ENCODE data around the gene GPX1. TPM values are rescaled to one million over a fixed set of nuclear protein-coding genes. Genes with fewer than 3 reads are reported as not detected.

The GPX1 gene
- total RNA-seq, 1 experiment from 2014 or later, result 143 TPM

DNA sequence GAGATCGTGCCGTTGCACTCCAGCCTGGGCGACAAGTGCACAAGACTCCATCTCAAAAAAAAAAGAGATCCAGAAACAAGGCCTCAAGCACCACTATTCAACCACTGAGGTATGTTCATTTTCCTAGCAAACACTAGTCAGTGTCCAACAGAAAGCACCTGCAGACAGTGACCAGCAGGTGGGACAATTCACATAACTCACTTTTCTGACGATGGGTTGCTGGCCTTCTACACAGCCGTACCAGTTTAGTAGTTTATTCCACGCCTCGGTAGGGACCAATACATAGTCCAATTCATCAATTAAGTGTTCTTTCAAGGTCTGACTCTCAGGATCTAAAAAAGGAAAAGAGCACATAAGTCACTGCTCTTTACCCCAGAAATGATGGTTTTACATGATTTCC lies 30.7 kb downstream of the GPX1 start:
- TF ChIP-seq, protein P1, sequence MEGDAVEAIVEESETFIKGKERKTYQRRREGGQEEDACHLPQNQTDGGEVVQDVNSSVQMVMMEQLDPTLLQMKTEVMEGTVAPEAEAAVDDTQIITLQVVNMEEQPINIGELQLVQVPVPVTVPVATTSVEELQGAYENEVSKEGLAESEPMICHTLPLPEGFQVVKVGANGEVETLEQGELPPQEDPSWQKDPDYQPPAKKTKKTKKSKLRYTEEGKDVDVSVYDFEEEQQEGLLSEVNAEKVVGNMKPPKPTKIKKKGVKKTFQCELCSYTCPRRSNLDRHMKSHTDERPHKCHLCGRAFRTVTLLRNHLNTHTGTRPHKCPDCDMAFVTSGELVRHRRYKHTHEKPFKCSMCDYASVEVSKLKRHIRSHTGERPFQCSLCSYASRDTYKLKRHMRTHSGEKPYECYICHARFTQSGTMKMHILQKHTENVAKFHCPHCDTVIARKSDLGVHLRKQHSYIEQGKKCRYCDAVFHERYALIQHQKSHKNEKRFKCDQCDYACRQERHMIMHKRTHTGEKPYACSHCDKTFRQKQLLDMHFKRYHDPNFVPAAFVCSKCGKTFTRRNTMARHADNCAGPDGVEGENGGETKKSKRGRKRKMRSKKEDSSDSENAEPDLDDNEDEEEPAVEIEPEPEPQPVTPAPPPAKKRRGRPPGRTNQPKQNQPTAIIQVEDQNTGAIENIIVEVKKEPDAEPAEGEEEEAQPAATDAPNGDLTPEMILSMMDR (IDR thresholded peaks at IDR 0.05; ENCODE audit: unreplicated experiment), result no peak
- Mint-ChIP-seq H3K27ac (ENCODE audit: unreplicated experiment) (no peak overlapping the region), H3K27me3 (ENCODE audit: unreplicated experiment) (no peaks in the 10 kb centered on the region), H3K4me1 (ENCODE audit: low read depth, unreplicated experiment) (no peaks in the 10 kb centered on the region), H3K4me3 (ENCODE audit: low read depth, unreplicated experiment) (no peak overlapping the region), H3K36me3 (ENCODE audit: insufficient read depth, unreplicated experiment) (peaks cover 32% of the 10 kb centered on the region), H3K9me3 (ENCODE audit: low read depth, unreplicated experiment) (no peaks in the 10 kb centered on the region)
- no peak for DNase-seq
- intact Hi-C loops (cut with micrococcal nuclease; ENCODE audit: unreplicated experiment), result no loop called here
- CTCF ChIA-PET, result interaction anchor here (0.7 kb wide), 1 partner anchor 121 kb away, joined by 3 read pairs; no protein-coding TSS in a partner anchor
- no TSS peak for BruUV-seq (replicated peaks)

DNA sequence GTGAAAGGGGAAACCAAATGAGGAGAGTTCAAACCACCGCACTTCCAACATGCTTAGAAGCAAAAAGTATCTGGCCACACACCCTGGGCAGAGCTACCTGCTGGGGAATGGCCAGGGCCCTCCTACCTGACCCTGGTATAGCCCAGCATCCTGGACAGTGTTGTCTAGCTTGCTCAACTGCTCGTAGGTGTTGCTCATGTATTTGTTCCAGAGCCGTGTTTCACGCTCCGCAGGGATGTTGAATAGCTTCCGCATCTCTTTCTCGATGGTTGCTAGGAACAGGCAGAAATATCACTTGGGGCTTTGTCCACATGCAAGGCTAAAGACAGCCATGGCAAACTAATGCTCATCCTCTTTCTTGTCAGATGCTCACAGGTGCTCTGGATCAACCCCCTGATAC lies 33.4 kb downstream of the GPX1 start:
- Mint-ChIP-seq H3K9me3 (ENCODE audit: low read depth, unreplicated experiment) (no peaks in the 10 kb centered on the region), H3K36me3 (ENCODE audit: insufficient read depth, unreplicated experiment) (peaks cover 28% of the 10 kb centered on the region), H3K27me3 (ENCODE audit: unreplicated experiment) (no peaks in the 10 kb centered on the region), H3K4me1 (ENCODE audit: low read depth, unreplicated experiment) (no peaks in the 10 kb centered on the region), H3K4me3 (ENCODE audit: low read depth, unreplicated experiment) (no peak overlapping the region), H3K27ac (ENCODE audit: unreplicated experiment) (no peak overlapping the region)
- no TSS peak for BruUV-seq (replicated peaks)
- TF ChIP-seq, protein P1 (IDR thresholded peaks at IDR 0.05; ENCODE audit: unreplicated experiment), result no peak
- no peak for DNase-seq
- CTCF ChIA-PET, result no interaction called here
- intact Hi-C loops (cut with micrococcal nuclease; ENCODE audit: unreplicated experiment), result no loop called here

DNA sequence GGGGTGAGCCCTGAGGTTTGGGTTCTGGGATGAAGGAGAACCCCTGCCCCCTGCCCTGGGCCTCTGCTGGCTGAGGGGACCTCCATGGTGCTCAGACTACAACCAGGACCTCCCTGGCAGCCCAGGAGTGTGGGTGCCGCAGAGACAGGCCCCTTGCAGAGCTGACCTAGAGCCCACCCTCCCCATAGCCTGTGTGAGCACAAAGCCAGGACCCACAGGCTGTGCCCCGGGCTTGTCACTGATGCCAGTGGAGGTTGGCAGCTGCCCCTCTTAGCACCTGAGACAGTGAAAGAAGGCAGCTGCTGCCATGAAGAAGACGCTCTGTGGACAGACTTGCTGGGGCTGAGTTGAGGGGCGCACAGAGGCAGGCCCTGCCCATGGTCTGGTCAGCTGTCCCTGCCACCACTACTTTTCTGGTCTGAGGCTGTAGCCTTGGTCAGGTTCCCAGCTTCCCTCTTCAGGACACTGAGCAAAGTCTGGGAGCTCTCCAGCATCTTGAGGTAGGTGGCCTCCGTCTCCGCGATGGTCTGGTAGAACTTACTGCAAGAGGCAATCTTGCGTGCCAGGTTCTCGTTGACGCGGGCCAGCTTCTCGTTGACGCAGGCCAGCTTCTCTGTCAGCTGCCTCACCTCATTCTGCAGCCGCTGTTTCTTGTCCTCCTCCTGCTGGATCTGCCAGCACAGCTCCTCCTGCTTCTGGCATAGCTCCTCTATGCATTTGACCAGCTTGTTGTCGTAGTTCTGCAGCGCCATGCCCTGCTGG lies 41.3 kb downstream of the GPX1 start:
- Mint-ChIP-seq H3K36me3 (ENCODE audit: insufficient read depth, unreplicated experiment) (peaks cover 15% of the 10 kb centered on the region), H3K4me3 (ENCODE audit: low read depth, unreplicated experiment) (no peak overlapping the region), H3K27me3 (ENCODE audit: unreplicated experiment) (no peaks in the 10 kb centered on the region), H3K27ac (ENCODE audit: unreplicated experiment) (no peak overlapping the region), H3K9me3 (ENCODE audit: low read depth, unreplicated experiment) (no peaks in the 10 kb centered on the region), H3K4me1 (ENCODE audit: low read depth, unreplicated experiment) (no peaks in the 10 kb centered on the region)
- intact Hi-C loops (cut with micrococcal nuclease; ENCODE audit: unreplicated experiment), result no loop called here
- TF ChIP-seq, protein P1 (IDR thresholded peaks at IDR 0.05; ENCODE audit: unreplicated experiment), result no peak
- CTCF ChIA-PET, result interaction anchor here (0.6 kb wide), 1 partner anchor 119 kb away, joined by 3 read pairs; no protein-coding TSS in a partner anchor
- no peak for DNase-seq
- BruUV-seq (replicated peaks), result no TSS peak

DNA sequence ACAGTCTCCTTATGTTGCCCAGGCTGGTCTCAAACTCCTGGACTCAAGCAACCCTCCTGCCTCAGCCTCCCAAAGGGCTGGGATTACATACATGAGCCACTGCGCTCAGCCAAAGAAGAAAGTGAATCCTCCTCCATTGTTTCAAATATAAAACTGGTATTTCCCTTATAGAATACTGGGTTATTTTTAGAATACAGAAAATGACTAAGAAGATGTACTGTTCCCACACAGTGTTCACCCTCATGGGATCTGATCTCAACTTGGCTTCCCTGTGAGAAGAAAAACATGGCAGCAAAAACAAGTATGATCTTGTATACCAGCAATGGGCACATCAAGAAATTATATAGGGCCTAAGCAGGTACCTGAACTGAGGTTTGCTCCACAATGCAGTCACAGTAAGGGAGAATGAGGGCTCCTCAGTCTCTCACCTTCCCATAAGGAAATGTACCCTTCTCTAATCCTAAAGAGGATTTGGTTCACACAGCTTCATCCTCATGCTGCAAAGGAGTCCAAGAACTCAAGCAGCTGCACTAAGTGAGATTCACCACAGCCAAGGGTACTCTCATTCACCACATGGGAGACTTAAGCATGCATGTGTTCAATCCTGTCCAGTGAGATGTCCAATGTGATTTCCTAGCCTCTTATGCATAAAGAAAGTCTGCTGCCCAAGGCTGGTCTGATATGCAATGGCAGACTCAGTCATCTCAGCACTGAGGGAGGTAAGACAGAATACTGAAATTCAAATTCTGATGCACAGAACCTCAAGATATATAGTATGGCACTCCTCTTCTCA lies 44.1 kb downstream of the GPX1 start:
- CTCF ChIA-PET, result interaction anchor here (0.6 kb wide), 1 partner anchor 78 kb away, joined by 4 read pairs; no protein-coding TSS in a partner anchor
- H3K27ac Mint-ChIP-seq (ENCODE audit: unreplicated experiment), result no peak overlapping the region

More for the DNA sequence above, 44.1 kb downstream of the GPX1 start:
- H3K27me3 Mint-ChIP-seq (ENCODE audit: unreplicated experiment), result no peaks in the 10 kb centered on the region
- peaks cover 20% of the 10 kb centered on the region for H3K36me3 Mint-ChIP-seq (ENCODE audit: insufficient read depth, unreplicated experiment)
- no peak overlapping the region for H3K4me3 Mint-ChIP-seq (ENCODE audit: low read depth, unreplicated experiment)
- no peak for DNase-seq
- no peaks in the 10 kb centered on the region for H3K4me1 Mint-ChIP-seq (ENCODE audit: low read depth, unreplicated experiment)
- BruUV-seq (replicated peaks), result no TSS peak
- intact Hi-C loops (cut with micrococcal nuclease; ENCODE audit: unreplicated experiment), result no loop called here
- TF ChIP-seq, protein P1 (IDR thresholded peaks at IDR 0.05; ENCODE audit: unreplicated experiment), result no peak
- H3K9me3 Mint-ChIP-seq (ENCODE audit: low read depth, unreplicated experiment), result no peaks in the 10 kb centered on the region

Measured in Calu3 (cell line).